ENCODE data around the gene GEMIN7. TPM values are rescaled to one million over a fixed set of nuclear protein-coding genes. Genes with fewer than 3 reads are reported as not detected.

GEMIN7 gene
- total RNA-seq, 1 experiment from 2014 or later = 46.0 TPM

DNA sequence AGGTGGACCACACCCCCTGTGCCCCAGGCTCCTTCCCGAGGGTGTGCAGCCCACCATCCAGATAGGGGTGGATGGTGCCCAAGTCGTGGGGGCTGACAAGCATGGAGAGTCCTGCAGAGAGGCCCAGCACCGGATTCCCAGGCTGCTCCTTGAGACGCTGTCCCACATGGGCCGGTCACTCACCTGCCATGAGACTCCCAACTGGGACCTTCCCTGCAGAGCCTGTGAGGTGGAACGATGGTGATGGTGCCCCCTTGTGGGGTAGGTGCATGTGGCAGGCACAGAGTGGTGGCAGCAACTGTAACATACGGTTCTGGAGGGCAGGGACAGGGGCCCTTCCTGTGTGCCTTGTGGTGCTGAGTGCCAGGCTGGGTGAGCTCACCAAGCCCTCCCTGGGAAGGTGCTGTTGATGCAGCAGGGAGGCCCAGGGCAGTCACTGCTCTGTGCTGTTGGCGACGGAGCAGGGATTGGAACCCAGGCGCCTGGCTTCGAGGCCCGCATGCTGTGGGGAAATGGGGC, 47.0 kb downstream of the GEMIN7 start:
- no peaks in the 10 kb centered on the region; the same call in 1 of the 2 replicates for H3K4me1 ChIP-seq (ENCODE audit: insufficient read depth, low read length)

More for the DNA sequence above, 47.0 kb downstream of the GEMIN7 start:
- Histone ChIP-seq H2BK15ac (ENCODE audit: low read depth, low read length) (no peak overlapping the region), H3K4me2 (ENCODE audit: insufficient read depth, insufficient read length, low read length) (no peak overlapping the region), H4K5ac (ENCODE audit: insufficient read length, low read depth, low read length) (no peak overlapping the region), H3K23me2 (ENCODE audit: insufficient read length, low read depth, low read length, poor library complexity, severe bottlenecking) (peaks cover 4% of the 10 kb centered on the region), H2AK5ac (ENCODE audit: insufficient read length, low read length) (no peak overlapping the region), H2BK12ac (ENCODE audit: insufficient read length, low read depth, low read length) (no peak overlapping the region), H3K4ac (ENCODE audit: low read depth, low read length) (no peak overlapping the region), H3K14ac (ENCODE audit: insufficient read depth, low read length) (no peak overlapping the region), H4K91ac (ENCODE audit: insufficient read length, low read depth, low read length) (no peak overlapping the region), H2AFZ (ENCODE audit: low read length) (no peak overlapping the region), H3K9ac (ENCODE audit: extremely low read depth, insufficient read length, low read length) (no peak overlapping the region), H3K79me1 (ENCODE audit: insufficient read depth, low read depth, low read length, poor library complexity, severe bottlenecking) (peaks cover 6% of the 10 kb centered on the region), H3K23ac (ENCODE audit: insufficient read length, low read depth, low read length) (no peak overlapping the region), H3K9me3 (ENCODE audit: control insufficient read depth, low read depth, low read length) (no peaks in the 10 kb centered on the region), H3K56ac (ENCODE audit: insufficient read length, low read depth, low read length) (no peak overlapping the region), H4K8ac (replicated peaks; ENCODE audit: insufficient read length, low read depth, low read length) (no peak overlapping the region), H2BK120ac (ENCODE audit: low read depth, low read length, poor library complexity, severe bottlenecking) (no peak overlapping the region), H3K79me2 (ENCODE audit: insufficient read depth, low read length) (no peaks in the 10 kb centered on the region; the same call in 1 of the 2 replicates), H2BK5ac (ENCODE audit: insufficient read length, low read length) (no peak overlapping the region), H3K18ac (ENCODE audit: insufficient read length, low read depth, low read length) (no peak overlapping the region), H4K20me1 (ENCODE audit: control insufficient read depth, insufficient read depth, insufficient read length) (no peaks in the 10 kb centered on the region), H3K27me3 (ENCODE audit: insufficient read depth, low read length) (no peaks in the 10 kb centered on the region), H3T11ph (ENCODE audit: low read length) (no peak overlapping the region), H2BK20ac (ENCODE audit: low read depth, low read length, poor library complexity, severe bottlenecking) (no peak overlapping the region), H3K27ac (ENCODE audit: insufficient read length, low read depth, low read length) (no peak overlapping the region)
- Mint-ChIP-seq H3K4me1 (peaks cover 18 to 26% of the 10 kb centered on the region in 2 experiments), H3K36me3 (ENCODE audit: insufficient read depth in 1 of 3, low read depth in 3 of 3) (no peaks in the 10 kb centered on the region; a peak in 2 of 7 replicates), H3K27ac (no peak overlapping the region; a peak in 1 of 7 replicates), H3K4me3 (no peak overlapping the region), H3K9me3 (no peaks in the 10 kb centered on the region), H3K27me3 (ENCODE audit: low read depth) (no peaks in the 10 kb centered on the region)
- no CpG with 5 or more reads among the region's 12 CpGs for WGBS (ENCODE audit: extremely low coverage, insufficient read length, low lambda C conversion rate)
- peak; percentile 89 for TF ChIP-seq CTCF (conservative IDR thresholded peaks at IDR 0.05)
- DNase-seq = peak; percentile 89

Data from H9 (cell line).